Measurements from ENCODE around the gene HOXC13. TPM values are rescaled to one million over a fixed set of nuclear protein-coding genes. Genes with fewer than 3 reads are reported as not detected.

Gene HOXC13
- polyA plus RNA-seq, 1 donor (not counting 4 experiments of a cell fraction or from before 2014, with no cell fraction given), result 4.8 TPM

DNA sequence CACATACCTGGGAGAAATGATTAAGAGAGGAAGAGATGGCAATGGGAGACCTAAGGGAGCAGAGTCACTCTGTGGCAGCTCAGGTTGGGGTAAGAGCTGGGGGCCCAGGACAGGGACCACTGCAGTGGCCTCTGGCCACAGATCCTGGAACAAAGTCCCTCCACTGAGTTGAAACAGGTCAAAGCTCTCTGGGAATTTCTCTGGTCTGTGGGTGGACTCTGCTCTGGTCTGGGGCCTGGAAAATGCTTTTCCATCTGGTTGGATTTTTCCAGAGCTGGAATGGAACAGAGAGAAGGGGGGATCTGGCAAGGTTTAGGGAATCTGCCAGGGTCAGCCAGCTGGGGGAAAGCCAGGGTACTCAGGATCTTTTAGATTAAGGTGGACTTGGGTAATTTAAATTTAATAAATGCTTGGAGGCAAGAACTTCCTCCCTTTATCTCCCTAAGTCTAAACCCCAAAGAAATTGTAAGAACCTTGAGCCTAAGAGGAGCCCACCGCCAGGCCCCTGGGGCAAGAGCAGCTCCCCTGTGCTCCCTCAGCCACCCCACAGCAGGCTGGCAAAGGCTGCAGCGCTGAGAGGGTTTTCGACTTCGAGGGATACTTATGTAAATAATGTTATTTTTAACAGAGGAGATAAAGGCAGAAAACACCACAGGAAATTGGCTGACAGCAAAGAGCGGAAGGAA lies 50.1 kb downstream of the HOXC13 start:
- peaks cover 0 to 2% of the 10 kb centered on the region in 2 experiments for H3K36me3 ChIP-seq (ENCODE audit: control insufficient read depth in 2 of 2, extremely low read depth in 1 of 2, insufficient read depth in 2 of 2, low read length in 2 of 2)
- dilution Hi-C loops (cut with MboI; ENCODE audit: extremely low pct_ligation_motif_present, low sequenced_read_pairs), result no loop called here
- no peaks in the 10 kb centered on the region for H3K9me1 ChIP-seq (ENCODE audit: control insufficient read depth, extremely low read depth, insufficient read depth, low read length)
- H4K20me1 ChIP-seq (ENCODE audit: control insufficient read depth, extremely low read depth, insufficient read depth, low read length), result no peaks in the 10 kb centered on the region
- peaks cover 85% of the 10 kb centered on the region for H3K79me2 ChIP-seq (ENCODE audit: control insufficient read depth, insufficient read depth, low read length)
- H3K4me3 ChIP-seq (ENCODE audit: control insufficient read depth in 2 of 3, extremely low read depth in 1 of 3, insufficient read depth in 2 of 3, low read depth in 1 of 3, low read length in 3 of 3), result peak overlapping the region in 2 of 3 experiments; percentile 26 to 39
- no peak for FAIRE-seq
- peak overlapping the region; percentile 6 for H3K9ac ChIP-seq (ENCODE audit: control insufficient read depth, extremely low read depth, insufficient read depth, low read length)
- H3K4me2 ChIP-seq (ENCODE audit: control insufficient read depth, extremely low read depth, insufficient read depth, low read depth, low read length), result peak overlapping the region; percentile 68
- H3K27ac ChIP-seq (ENCODE audit: control insufficient read depth, insufficient read depth, low read length), result no peak overlapping the region
- H3K4me1 ChIP-seq (ENCODE audit: control insufficient read depth, extremely low read depth, insufficient read depth, low read length), result peaks cover 35% of the 10 kb centered on the region
- H3K27me3 ChIP-seq (ENCODE audit: control insufficient read depth, extremely low read depth, insufficient read depth, low read length), result no peaks in the 10 kb centered on the region
- H3K9me3 ChIP-seq (ENCODE audit: control insufficient read depth, low read depth, low read length), result no peaks in the 10 kb centered on the region
- no peak for DNase-seq (ENCODE audit: low read depth, low spot score)
- TF ChIP-seq EZH2 (IDR thresholded peaks at IDR 0.05; ENCODE audit: low read length), result no peak
- TF ChIP-seq, protein P1, sequence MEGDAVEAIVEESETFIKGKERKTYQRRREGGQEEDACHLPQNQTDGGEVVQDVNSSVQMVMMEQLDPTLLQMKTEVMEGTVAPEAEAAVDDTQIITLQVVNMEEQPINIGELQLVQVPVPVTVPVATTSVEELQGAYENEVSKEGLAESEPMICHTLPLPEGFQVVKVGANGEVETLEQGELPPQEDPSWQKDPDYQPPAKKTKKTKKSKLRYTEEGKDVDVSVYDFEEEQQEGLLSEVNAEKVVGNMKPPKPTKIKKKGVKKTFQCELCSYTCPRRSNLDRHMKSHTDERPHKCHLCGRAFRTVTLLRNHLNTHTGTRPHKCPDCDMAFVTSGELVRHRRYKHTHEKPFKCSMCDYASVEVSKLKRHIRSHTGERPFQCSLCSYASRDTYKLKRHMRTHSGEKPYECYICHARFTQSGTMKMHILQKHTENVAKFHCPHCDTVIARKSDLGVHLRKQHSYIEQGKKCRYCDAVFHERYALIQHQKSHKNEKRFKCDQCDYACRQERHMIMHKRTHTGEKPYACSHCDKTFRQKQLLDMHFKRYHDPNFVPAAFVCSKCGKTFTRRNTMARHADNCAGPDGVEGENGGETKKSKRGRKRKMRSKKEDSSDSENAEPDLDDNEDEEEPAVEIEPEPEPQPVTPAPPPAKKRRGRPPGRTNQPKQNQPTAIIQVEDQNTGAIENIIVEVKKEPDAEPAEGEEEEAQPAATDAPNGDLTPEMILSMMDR (optimal IDR thresholded peaks at IDR 0.05 in 1 of 3, IDR thresholded peaks at IDR 0.05 in 1 of 3, conservative IDR thresholded peaks at IDR 0.05 in 1 of 3; ENCODE audit: extremely low read depth in 1 of 3, insufficient read depth in 2 of 3, low read length in 3 of 3), result no peak
- H2AFZ ChIP-seq (ENCODE audit: control insufficient read depth, low read length), result no peak overlapping the region

DNA sequence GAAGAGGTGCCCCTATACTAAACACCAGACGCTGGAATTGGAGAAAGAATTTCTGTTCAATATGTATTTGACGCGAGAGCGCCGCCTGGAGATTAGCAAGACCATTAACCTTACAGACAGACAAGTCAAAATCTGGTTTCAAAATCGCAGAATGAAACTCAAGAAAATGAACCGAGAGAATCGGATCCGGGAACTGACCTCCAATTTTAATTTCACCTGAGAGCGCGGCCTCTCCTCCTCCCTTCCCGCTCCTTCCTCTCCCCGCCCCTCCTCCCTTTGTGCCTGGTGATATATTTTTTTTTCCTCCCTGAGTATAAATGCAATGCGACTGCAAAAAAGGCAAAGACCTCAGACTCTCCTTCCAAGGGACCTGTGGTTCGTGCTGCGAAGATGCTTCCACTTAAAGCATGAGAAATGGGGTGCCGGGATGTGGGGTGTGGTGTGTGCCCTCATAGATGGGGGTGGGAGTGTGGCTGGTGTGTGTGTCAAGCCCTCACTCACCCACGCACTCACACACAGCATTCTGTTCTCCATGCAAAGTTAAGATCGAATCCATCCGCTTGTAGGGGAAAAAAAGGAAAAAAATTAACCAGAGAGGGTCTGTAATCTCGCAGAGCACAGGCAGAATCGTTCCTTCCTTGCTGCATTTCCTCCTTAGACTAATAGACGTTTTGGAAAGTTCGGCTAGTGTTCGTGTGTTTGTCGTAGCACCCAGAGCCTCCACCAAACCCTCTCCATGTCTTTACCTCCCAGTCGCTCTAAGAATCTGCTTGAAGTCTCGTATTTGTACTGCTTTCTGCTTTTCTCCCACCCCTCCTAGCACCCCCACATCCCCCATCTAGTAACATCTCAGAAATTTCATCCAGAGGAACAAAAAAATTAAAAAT lies 50.8 kb downstream of the HOXC13 start:
- no peak for DNase-seq (ENCODE audit: low read depth, low spot score)
- TF ChIP-seq, protein P1 (optimal IDR thresholded peaks at IDR 0.05 in 1 of 3, IDR thresholded peaks at IDR 0.05 in 1 of 3, conservative IDR thresholded peaks at IDR 0.05 in 1 of 3; ENCODE audit: extremely low read depth in 1 of 3, insufficient read depth in 2 of 3, low read length in 3 of 3), result peak; percentile 52 to 62 (median 57)
- no peak for TF ChIP-seq EZH2 (IDR thresholded peaks at IDR 0.05; ENCODE audit: low read length)

More for the DNA sequence above, 50.8 kb downstream of the HOXC13 start:
- Histone ChIP-seq H3K79me2 (ENCODE audit: control insufficient read depth, insufficient read depth, low read length) (peaks cover 93% of the 10 kb centered on the region), H3K27ac (ENCODE audit: control insufficient read depth, insufficient read depth, low read length) (no peak overlapping the region), H3K9me1 (ENCODE audit: control insufficient read depth, extremely low read depth, insufficient read depth, low read length) (no peaks in the 10 kb centered on the region), H2AFZ (ENCODE audit: control insufficient read depth, low read length) (no peak overlapping the region), H3K4me1 (ENCODE audit: control insufficient read depth, extremely low read depth, insufficient read depth, low read length) (peaks cover 35% of the 10 kb centered on the region), H3K9me3 (ENCODE audit: control insufficient read depth, low read depth, low read length) (no peaks in the 10 kb centered on the region), H3K27me3 (ENCODE audit: control insufficient read depth, extremely low read depth, insufficient read depth, low read length) (no peaks in the 10 kb centered on the region), H3K4me2 (ENCODE audit: control insufficient read depth, extremely low read depth, insufficient read depth, low read depth, low read length) (peak overlapping the region; percentile 68), H3K9ac (ENCODE audit: control insufficient read depth, extremely low read depth, insufficient read depth, low read length) (peak overlapping the region; percentile 32), H3K4me3 (ENCODE audit: control insufficient read depth in 2 of 3, extremely low read depth in 1 of 3, insufficient read depth in 2 of 3, low read depth in 1 of 3, low read length in 3 of 3) (peak overlapping the region in 2 of 3 experiments; percentile 26 to 39), H3K36me3 (ENCODE audit: control insufficient read depth in 2 of 2, extremely low read depth in 1 of 2, insufficient read depth in 2 of 2, low read length in 2 of 2) (peaks cover 0 to 2% of the 10 kb centered on the region in 2 experiments), H4K20me1 (ENCODE audit: control insufficient read depth, extremely low read depth, insufficient read depth, low read length) (no peaks in the 10 kb centered on the region)
- dilution Hi-C loops (cut with MboI; ENCODE audit: extremely low pct_ligation_motif_present, low sequenced_read_pairs), result no loop called here
- peak; percentile 79 for FAIRE-seq

Data from keratinocyte (primary cell).